Adrenal gland (tissue), 12 donors: ENCODE measurements around the gene XPO4. TPM values are rescaled to one million over a fixed set of nuclear protein-coding genes. Genes with fewer than 3 reads are reported as not detected.

Experiments
- DNase-seq, 7 donors: peaks; one replicate each; pipeline ENCODE4 v3.0.0-alpha.2; 2019 to 2020
- H3K27ac ChIP-seq, 5 donors: fragments of 200-600 bp; sonication (generic) in 4 of 5; 1 replicate in 3 of 5; 2 replicates in 2 of 5; pipeline versions ENCODE4 v1.5.1 to v1.8.0; 2016 to 2020; ENCODE audit warnings: mild to moderate bottlenecking in 1 of 5
- H3K27me3 ChIP-seq: fragments of 200-600 bp; 2 replicates; pipeline ENCODE4 v1.8.0; 2021
- H3K36me3 ChIP-seq, 2 donors: fragments of 200-600 bp; replicated peaks in 1 of 2; 1 replicate in 1 of 2; 2 replicates in 1 of 2; pipeline versions ENCODE4 v1.5.1 to v1.8.0; 2018 to 2022
- H3K4me1 ChIP-seq, 2 donors: fragments of 200-600 bp; replicated peaks in 1 of 2; 1 replicate in 1 of 2; 2 replicates in 1 of 2; pipeline versions ENCODE4 v1.5.1 to v1.8.0; 2018 to 2021
- H3K4me3 ChIP-seq, 4 donors: fragments of 200-600 bp; sonication (generic) in 3 of 4; one replicate each; pipeline ENCODE4 v1.5.1; 2016 to 2018
- H3K9me3 ChIP-seq, 3 donors: fragments of 200-600 bp; sonication (generic) in 1 of 3; replicated peaks in 1 of 3; 1 replicate in 2 of 3; 2 replicates in 1 of 3; pipeline versions ENCODE4 v1.5.1 to v1.8.0; 2016 to 2021
- CTCF ChIP-seq, 6 experiments: fragments of 450-650 bp in 4 of 6; fragments of 200-600 bp in 2 of 6; sonication (generic) in 1 of 6; IDR thresholded peaks; 1 replicate in 5 of 6; 2 replicates in 1 of 6; pipeline versions ENCODE4 v1.5.1 to v1.8.0; 2016 to 2021; ENCODE audit warnings: antibody characterized with exemption in 6 of 6, mild to moderate bottlenecking in 2 of 6, moderate library complexity in 1 of 6
- POLR2A ChIP-seq, 2 donors: fragments of 450-650 bp; IDR thresholded peaks; one replicate each; pipeline ENCODE4 v1.6.1; 2017; ENCODE audit warnings: antibody characterized with exemption in 2 of 2, mild to moderate bottlenecking in 2 of 2, moderate library complexity in 1 of 2
- WGBS, 4 donors: extraction: QIAGEN DNeasy Blood & Tissue Kit in 2 of 4; methylation state at CpG; one replicate each; pipeline versions ENCODE4 v1.1.5 to v1.1.7; 2013 to 2017; 5-methylcytosine and 5-hydroxymethylcytosine counted together
- intact Hi-C, 2 donors: fragments of 100-400 bp; cut with DNase I; formaldehyde crosslinking; loops; one replicate each; pipeline versions ENCODE4 v1.14.1 to v1.15.0; 2022 to 2023
- polyA plus RNA-seq, 3 donors: library from polyadenylated mRNA; stranded (reverse); fragments of 200-250 nt in 2 of 3; fragments of 350-450 nt in 1 of 3; fragmentation: Illumina TruSeq in 1 of 3; extraction: RNeasy Lipid Tissue Mini Kit (QIAGEN cat#74804) in 1 of 3; gene quantifications; one replicate each; pipeline ENCODE4 v1.2.3, GENCODE V29; 2013 to 2014
- total RNA-seq, 9 donors: library from RNA; depleted of rRNA in 4 of 9; stranded (reverse); fragments of >200 nt in 4 of 9; fragments of 120-200 nt in 1 of 9; fragmentation: NEBNext Ultra II Directional in 1 of 9; extraction: Animal tissue kit (Norgen Biotek cat#: 25700) in 1 of 9; gene quantifications; one replicate each; pipeline versions ENCODE4 v1.1.0 to v1.2.4, GENCODE V29; 2013 to 2023
- donor health status: healthy with polysubstance abuse.
- donor health status: Bipolar disorder and iron deficiency.
- donor health status: DM: yes; HTN: yes; CAD: no.
- donor health status: DM: no; HTN: no; CAD: no.
- donor health status: DM: no; HTN: no; CAD: no.
- donor health status: DM: yes; HTN: yes; CAD: no.

Gene XPO4
- total and polyA plus RNA-seq, 12 donors = 1.9 to 20.3 (median 11.5) TPM

GRCh38 chr13:20851844-20852402, 50.6 kb downstream of the XPO4 start:
- DNase-seq = no peak
- Histone ChIP-seq H3K36me3 (no peaks in the 10 kb centered on the region), H3K4me3 (no peak overlapping the region), H3K27ac (no peak overlapping the region), H3K9me3 (no peaks in the 10 kb centered on the region), H3K27me3 (no peaks in the 10 kb centered on the region), H3K4me1 (peaks cover 0 to 6% of the 10 kb centered on the region in 2 donors)
- WGBS, 4 donors = 94 to 100% (median 98%) methylated on average over 4 of the region's 4 CpGs
- intact Hi-C loops = no loop called here
- no peak for TF ChIP-seq POLR2A (IDR thresholded peaks at IDR 0.05)
- no peak for TF ChIP-seq CTCF (IDR thresholded peaks at IDR 0.05)

- no peak overlapping the region for H3K27ac ChIP-seq
- no peaks in the 10 kb centered on the region for H3K9me3 ChIP-seq
- 30 to 80% (median 74%) methylated on average over 1 of the region's 1 CpG for WGBS, 4 donors
- H3K36me3 ChIP-seq = no peaks in the 10 kb centered on the region
- no peaks in the 10 kb centered on the region for H3K27me3 ChIP-seq
- H3K4me1 ChIP-seq = peaks cover 0 to 6% of the 10 kb centered on the region in 2 donors
- H3K4me3 ChIP-seq = no peak overlapping the region
- intact Hi-C loops = no loop called here
- DNase-seq = no peak
- no peak for TF ChIP-seq POLR2A (IDR thresholded peaks at IDR 0.05)
- TF ChIP-seq CTCF (IDR thresholded peaks at IDR 0.05) = no peak
Measured at GRCh38 chr13:20848944-20849343, 53.6 kb downstream of the XPO4 start.

- Histone ChIP-seq H3K27ac (no peak overlapping the region), H3K9me3 (no peaks in the 10 kb centered on the region), H3K4me3 (no peak overlapping the region), H3K27me3 (no peaks in the 10 kb centered on the region), H3K36me3 (no peaks in the 10 kb centered on the region), H3K4me1 (peaks cover 0 to 6% of the 10 kb centered on the region in 2 donors)
- intact Hi-C loops = no loop called here
- TF ChIP-seq CTCF (IDR thresholded peaks at IDR 0.05) (no peak), POLR2A (IDR thresholded peaks at IDR 0.05) (no peak)
- no peak for DNase-seq
Measured at GRCh38 chr13:20848203-20848602, 54.3 kb downstream of the XPO4 start.

- WGBS, 4 donors = 59 to 69% (median 64%) methylated on average over 1 of the region's 1 CpG
- H3K4me3 ChIP-seq = no peak overlapping the region
- no peak overlapping the region for H3K27ac ChIP-seq
- DNase-seq = no peak
- H3K4me1 ChIP-seq = peaks cover 0 to 6% of the 10 kb centered on the region in 2 donors
- intact Hi-C loops = no loop called here
- no peaks in the 10 kb centered on the region for H3K27me3 ChIP-seq
- H3K36me3 ChIP-seq = no peaks in the 10 kb centered on the region
- H3K9me3 ChIP-seq = no peaks in the 10 kb centered on the region
- TF ChIP-seq CTCF (IDR thresholded peaks at IDR 0.05) = no peak
- no peak for TF ChIP-seq POLR2A (IDR thresholded peaks at IDR 0.05)
Measured at GRCh38 chr13:20847296-20847695, 55.2 kb downstream of the XPO4 start.
